GM19238 (cell line): ENCODE measurements around the gene C1D.

Experiments
- DNase-seq: peaks from one replicate; pipeline ENCODE4 v3.0.0; 2011; ENCODE audit warnings: low spot score; ENCODE audit not compliant: insufficient read length

Gene C1D

DNA sequence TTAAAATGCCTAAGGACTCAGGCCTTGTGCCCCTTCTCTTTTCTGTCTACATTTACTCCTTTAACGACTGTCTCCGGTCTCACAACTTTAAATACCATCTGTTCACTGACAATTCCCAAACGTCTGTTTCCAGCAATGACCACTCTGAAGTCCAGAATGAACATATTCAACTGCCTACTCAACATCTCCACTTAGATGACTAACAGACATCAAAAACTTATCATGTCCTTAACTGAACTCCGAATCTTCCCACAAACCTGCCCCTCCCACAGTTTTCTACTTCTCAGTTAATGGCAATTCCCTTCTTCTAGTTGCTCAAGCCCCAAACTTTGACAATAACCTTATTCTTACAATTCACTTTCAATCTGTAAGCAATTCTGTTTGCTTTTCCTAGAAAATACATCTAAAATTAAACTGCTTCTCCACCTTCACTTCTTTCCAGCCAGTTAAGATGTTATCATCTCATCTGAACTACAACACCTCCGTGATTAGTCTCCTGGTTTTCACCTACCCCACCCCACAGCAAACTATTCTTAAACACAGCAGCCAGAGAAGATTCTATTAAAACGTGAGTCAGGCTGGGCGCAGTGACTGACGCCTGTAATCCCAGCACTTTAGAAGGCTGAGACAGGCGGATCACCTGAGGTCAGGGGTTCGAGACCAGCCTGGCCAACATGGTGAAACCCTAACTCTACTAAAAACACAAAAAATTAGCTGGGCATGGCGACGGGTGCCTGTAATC is 2.8 kb downstream of the C1D start:
- DNase-seq, result no peak

GRCh38 chr2:68057658-68058396 is 5.0 kb downstream of the C1D start:
- no peak for DNase-seq

- DNase-seq, result no peak
Observed at GRCh38 chr2:68052717-68053422, 9.9 kb downstream of the C1D start.

DNA sequence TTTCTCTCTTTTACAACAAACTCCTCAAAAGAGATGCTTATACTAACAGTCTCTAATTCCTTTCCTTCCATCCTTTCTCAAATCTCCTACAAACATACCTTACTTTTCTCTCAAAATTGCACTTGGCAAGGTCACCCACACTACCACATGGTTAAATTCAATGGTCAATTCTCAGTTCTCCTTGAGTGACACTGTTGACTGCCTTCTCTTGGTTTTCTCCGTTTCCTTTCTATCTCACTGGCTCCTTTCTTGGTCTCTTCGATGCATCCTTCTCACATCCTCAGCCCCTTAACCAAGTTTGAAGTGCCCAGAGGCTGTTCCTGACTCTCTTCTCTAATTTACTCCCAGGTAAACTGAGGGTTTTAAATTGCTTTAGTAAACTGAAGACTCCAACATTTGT is 12.5 kb downstream of the C1D start:
- no peak for DNase-seq

- no peak for DNase-seq
Observed at GRCh38 chr2:68046642-68047240, 16.1 kb downstream of the C1D start.

GRCh38 chr2:68046224-68046623 is 16.6 kb downstream of the C1D start:
- no peak for DNase-seq

DNA sequence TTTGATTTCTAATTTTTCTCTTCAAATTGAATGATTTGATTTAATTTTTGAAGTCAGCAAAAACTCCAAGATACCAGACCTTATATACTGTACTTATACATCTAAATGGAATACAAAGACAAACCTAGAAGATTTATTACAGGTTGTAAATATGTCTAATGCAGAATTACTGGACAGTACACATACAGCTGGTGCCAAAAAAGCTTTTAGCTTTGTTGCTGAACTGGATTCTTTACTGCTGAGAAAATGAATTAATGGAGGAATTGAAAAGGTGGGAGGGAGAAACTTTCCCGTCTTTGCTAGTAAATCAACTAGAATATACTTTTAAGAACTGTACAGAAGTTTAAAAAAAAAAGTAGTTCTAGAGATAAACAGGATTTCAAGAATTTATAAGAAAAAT is 17.5 kb downstream of the C1D start:
- no peak for DNase-seq

DNA sequence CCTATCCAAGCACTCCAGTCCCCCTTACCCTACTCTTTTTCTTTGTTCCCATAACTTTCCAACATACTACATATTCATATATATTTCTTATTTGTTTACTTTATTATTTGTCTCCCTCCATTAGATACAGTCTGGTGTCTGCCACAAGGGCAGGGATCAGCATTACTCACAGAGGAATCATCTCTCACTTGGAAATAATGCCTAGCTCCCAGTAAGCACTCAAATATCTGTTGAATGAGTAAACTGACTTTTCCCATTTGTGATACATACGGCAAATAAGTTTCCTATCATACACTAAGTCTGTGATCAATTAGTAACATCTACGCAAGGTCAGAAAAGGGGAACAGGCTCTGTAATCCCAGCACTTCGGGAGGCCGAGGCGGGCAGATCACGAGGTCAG is 18.7 kb downstream of the C1D start:
- DNase-seq, result no peak

DNA sequence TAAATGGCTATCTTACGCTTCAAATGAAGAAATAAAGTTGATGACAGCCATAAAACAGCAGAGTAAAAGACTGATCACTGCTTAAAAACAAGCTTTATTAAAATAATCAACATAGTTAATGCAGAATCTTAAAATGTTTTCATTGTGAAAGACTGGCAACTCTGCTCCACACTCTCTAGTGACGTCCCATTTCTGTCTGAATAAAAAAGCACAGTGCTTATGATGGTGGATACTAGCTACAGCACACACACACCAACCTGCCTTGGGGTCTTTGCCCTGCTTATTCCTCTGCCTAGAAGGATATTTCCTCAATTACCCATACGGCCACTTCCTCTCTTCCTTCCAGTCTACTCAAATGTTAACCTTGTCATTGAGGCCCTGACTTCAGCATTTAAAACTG is 19.1 kb downstream of the C1D start:
- no peak for DNase-seq

- no peak for DNase-seq
Observed at GRCh38 chr2:68043032-68043431, 19.8 kb downstream of the C1D start.

DNA sequence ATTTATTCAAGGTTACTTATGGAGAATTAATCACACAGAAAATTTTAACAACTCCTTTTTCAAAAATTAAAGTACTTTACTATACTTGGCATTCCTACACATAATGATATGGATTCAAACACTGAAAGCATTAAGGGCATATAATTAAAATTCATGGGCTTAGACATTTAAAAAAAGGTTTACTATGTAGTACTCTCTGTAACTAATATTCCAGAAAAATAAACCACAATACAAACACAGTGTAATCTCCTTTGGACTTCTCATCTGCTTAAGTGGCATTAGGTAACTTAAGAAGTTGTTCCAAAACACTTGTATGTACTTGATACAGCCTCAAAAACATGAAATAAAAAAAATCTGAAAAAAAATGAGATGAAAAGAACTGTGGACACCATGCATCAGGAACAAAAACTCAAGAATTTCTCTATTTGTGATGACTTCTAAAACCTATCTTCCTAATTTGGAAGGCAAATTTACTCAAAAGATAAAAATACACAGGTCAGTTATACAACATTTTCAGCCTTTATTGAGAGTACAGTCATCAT is 21.0 kb downstream of the C1D start:
- no peak for DNase-seq

DNA sequence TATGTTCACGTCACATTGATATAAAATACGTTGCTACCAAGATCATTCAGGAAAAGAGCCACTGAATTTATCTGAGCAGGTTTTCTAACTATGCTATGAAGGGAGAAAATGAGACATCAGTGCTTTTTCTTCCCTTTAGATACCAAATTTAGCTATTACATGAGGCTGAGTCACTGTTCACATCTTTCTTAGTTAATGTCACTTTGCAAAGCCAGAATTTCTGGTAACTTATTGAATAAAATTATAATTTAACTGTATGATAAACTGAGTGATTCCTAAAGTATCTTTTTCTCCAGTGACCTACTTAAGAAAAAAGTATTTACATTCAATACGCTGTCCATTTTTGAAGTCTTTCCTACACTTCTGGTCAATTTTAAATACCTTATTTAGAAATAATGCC is 22.7 kb downstream of the C1D start:
- no peak for DNase-seq

- no peak for DNase-seq
Observed at GRCh38 chr2:68039317-68039716, 23.5 kb downstream of the C1D start.

- DNase-seq, result no peak
Observed at GRCh38 chr2:68032702-68033101, 30.1 kb downstream of the C1D start.

- peak; percentile 5 for DNase-seq
Observed at GRCh38 chr2:68031542-68032160, 31.2 kb downstream of the C1D start.

- no peak for DNase-seq
Observed at GRCh38 chr2:68031043-68031442, 31.8 kb downstream of the C1D start.

- no peak for DNase-seq
Observed at GRCh38 chr2:68030529-68030928, 32.3 kb downstream of the C1D start.

- no peak for DNase-seq
Observed at GRCh38 chr2:68027959-68028358, 34.8 kb downstream of the C1D start.

GRCh38 chr2:68024450-68024849 is 38.4 kb downstream of the C1D start:
- DNase-seq, result no peak

DNA sequence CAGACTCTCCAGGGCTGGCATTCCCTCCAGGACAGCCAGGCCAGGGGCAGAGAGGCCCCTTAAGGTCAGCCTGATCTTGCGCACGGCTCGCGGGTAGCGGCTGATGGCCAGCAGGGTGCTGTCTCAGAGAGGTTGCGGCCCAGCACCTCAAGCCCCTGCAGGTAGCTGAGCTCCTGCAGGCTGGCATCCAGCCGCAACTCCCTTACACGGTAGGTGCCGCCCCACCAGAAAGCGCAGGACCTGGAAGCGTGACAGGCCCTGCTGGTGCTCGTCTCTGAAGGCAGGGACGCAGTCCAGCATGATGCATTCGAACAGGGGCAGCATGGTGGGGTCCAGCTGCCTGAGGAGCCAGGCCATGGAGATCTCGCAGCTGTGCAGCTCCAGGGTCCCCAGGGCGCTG is 38.9 kb downstream of the C1D start:
- no peak for DNase-seq

DNA sequence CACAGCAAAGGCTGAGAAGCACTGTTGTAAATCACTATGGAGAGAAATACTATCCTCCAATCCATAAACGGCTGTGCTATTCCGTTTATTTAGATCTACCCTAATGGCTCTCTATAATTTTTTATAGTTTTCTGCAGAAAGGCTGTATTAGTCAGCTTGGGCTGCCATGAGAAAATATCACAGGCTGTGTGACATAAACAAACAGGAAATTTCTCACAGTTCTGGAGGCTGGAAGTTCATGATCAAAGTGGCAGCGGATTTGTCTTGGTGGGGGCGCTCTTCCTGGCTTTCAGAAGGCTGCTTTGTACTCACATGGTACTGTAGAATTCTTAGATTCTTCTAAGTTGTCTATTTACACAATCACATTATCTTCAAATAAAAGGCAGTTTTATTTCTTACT is 44.1 kb downstream of the C1D start:
- DNase-seq, result no peak
